SH-SY5Y (cell line): ENCODE data around the gene CHRM3.

Source experiments
- GATA2 ChIP-seq: IDR thresholded peaks from 2 replicates; pipeline ENCODE4 v1.6.1; 2011; ENCODE audit warnings: mild to moderate bottlenecking, low read depth, low read length
- GATA3 ChIP-seq: IDR thresholded peaks from 2 replicates; pipeline ENCODE4 v1.6.1; 2011; ENCODE audit warnings: low read depth, mild to moderate bottlenecking, low read length, moderate library complexity

DNA sequence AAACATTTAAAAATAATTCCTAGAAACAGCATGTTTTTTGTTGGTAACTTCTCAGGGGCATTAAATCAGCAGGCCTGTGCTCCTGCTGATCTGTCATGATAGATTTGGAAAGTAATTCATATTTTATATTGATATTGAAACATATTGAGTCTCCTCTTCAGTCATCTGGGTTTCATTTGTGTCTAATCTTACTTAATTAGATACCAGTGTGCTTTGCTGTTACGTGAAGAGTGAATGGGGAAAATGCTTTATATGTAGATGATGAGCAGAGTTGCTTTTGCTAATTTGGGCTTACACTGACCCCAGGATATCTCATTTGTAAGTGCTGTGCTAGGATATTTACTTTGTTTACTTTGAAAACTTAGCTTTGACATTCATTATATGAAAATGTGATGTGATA is 45.9 kb downstream of the CHRM3 start:
- TF ChIP-seq GATA2 (no peak), GATA3 (peak; percentile 56; the same call in 1 of the 2 replicates)
